ENCODE results near the gene ACY1. TPM values are rescaled to one million over a fixed set of nuclear protein-coding genes. Genes with fewer than 3 reads are reported as not detected.
A peak's percentile ranks its signal among the peaks of the same experiment; 100 is the strongest.

The ACY1 gene
- total RNA-seq, 1 experiment from 2014 or later: 50.3 TPM

DNA sequence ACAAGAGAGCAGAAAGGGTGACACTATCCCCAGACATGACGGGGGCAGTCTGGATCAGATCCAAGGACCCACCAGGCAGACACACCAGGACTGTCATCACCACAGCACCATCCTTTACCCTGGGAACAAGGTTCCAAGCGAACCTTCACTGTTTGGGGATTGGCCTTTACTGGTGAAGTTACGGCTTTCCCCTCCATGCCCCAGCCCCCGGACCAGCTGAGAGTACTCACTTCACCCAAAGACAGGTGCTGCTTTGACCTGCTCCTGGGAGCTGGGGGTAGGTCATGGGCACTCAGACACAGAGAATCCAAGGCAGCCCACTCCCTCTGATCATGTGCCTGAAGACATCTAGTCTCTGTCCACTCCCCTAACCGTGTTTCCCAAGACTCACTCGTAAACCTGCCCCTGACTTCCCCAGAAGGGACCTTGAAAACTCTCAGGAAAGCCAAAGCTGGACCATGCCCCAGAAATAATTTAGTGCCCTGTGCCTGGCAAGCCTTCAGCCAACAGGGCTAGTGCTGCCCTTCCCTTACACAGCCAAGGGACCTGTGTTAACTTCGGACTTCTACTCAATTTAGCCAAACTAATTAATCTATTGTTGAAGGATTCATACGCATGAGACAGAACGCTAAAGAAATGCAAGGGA is 44.4 kb upstream of the ACY1 start:
- Histone ChIP-seq H3K36me3 (ENCODE audit: control insufficient read depth, insufficient read depth, low read length) (no peaks in the 10 kb centered on the region; the same call in 1 of the 2 replicates), H3K27ac (ENCODE audit: low read length) (no peak overlapping the region), H3K9me3 (ENCODE audit: control insufficient read depth, insufficient read depth, low read depth, low read length) (no peaks in the 10 kb centered on the region), H3K4me3 (ENCODE audit: low read depth in 2 of 2, low read length in 2 of 2) (no peak overlapping the region), H3K27me3 (ENCODE audit: control insufficient read depth, insufficient read depth, low read length) (no peaks in the 10 kb centered on the region), H3K4me1 (ENCODE audit: control insufficient read depth, insufficient read depth, low read length) (peaks cover 7% of the 10 kb centered on the region; the same call in 1 of the 2 replicates)
- no TSS peak for BruUV-seq (replicated peaks)
- POLR2A ChIA-PET: no interaction called here
- ATAC-seq: no peak
- CTCF ChIA-PET: no interaction called here
- in situ Hi-C loops (cut with HindIII; ENCODE audit: low pct_unique_long_range_greater_than_20kb, low sequenced_read_pairs): no loop called here
- no peak for DNase-seq (ENCODE audit: low read depth, low spot score)
- TF ChIP-seq POLR2AphosphoS5 (IDR thresholded peaks at IDR 0.05; ENCODE audit: low read depth, low read length) (no peak), CTCF (IDR thresholded peaks at IDR 0.05) (no peak), SIN3A (IDR thresholded peaks at IDR 0.05; ENCODE audit: borderline replicate concordance, insufficient read depth, low read depth, low read length) (no peak), TCF7L2 (IDR thresholded peaks at IDR 0.05; ENCODE audit: low read depth, low read length) (no peak)
- intact Hi-C loops (cut with micrococcal nuclease; ENCODE audit: unreplicated experiment): no loop called here

DNA sequence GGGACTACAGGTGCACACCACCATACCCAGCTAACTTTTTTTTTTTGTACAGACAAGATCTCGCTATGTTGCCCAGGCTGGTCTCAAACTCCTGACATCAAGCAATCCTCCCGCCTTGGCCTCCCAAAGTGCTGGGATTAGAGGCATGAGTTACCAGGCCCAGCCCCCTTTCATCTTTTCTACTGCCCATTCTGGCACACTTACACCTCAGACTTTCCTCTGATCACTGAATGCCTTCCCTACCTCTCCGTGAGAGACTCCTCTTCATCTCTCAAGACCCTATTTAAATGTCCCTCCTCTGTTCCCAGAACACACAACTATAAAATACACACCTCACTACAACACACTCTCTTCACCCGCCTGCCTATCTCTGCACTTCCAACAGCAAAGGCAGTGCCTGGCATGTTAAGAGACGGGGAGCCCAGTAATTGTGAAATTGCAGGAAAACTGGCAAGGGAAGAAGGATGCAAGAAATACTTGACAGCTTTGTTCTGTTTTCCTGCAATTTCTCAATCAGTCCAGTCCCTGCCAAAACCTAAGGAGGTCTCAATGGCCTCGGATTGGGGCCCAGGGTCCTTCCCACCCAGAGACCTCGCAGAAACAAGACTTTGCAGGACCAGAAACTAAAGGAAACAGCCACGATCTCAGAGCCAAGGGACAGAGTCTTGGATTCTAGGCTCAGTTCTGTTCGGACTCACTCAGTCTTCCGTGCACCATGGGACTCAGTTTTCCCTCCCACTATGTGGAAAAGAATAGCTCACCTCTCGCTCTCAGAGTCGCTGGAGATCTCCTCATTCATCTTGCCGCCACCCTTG is 42.5 kb upstream of the ACY1 start:
- no peak for TF ChIP-seq TCF7L2 (IDR thresholded peaks at IDR 0.05; ENCODE audit: low read depth, low read length)
- no peak for TF ChIP-seq POLR2AphosphoS5 (IDR thresholded peaks at IDR 0.05; ENCODE audit: low read depth, low read length)
- no peak for TF ChIP-seq CTCF (IDR thresholded peaks at IDR 0.05)
- no peak for TF ChIP-seq REST (IDR thresholded peaks at IDR 0.05; ENCODE audit: insufficient read depth in 1 of 2, low read depth in 2 of 2, low read length in 1 of 2)
- TF ChIP-seq SIN3A (IDR thresholded peaks at IDR 0.05; ENCODE audit: borderline replicate concordance, insufficient read depth, low read depth, low read length): no peak
- Histone ChIP-seq H3K36me3 (ENCODE audit: control insufficient read depth, insufficient read depth, low read length) (no peaks in the 10 kb centered on the region; the same call in 1 of the 2 replicates), H3K4me3 (ENCODE audit: low read depth in 2 of 2, low read length in 2 of 2) (peak overlapping the region; percentile 93 to 94), H3K4me1 (ENCODE audit: control insufficient read depth, insufficient read depth, low read length) (peaks cover 7% of the 10 kb centered on the region; the same call in 1 of the 2 replicates), H3K27me3 (ENCODE audit: control insufficient read depth, insufficient read depth, low read length) (no peaks in the 10 kb centered on the region), H3K27ac (ENCODE audit: low read length) (peak overlapping the region; percentile 78), H3K9me3 (ENCODE audit: control insufficient read depth, insufficient read depth, low read depth, low read length) (no peaks in the 10 kb centered on the region)
- DNase-seq (ENCODE audit: low read depth, low spot score) (no peak), ATAC-seq (no peak)
- POLR2A ChIA-PET: interaction anchor here (0.6 kb wide), 1 partner anchor 67 kb away, joined by 5 read pairs; no protein-coding TSS in a partner anchor
- CTCF ChIA-PET: interaction anchor here (0.8 to 1.2 kb wide), 2 partner anchors 33 to 42 kb away, joined by 3 to 7 read pairs; partner anchors contain the start of genes ABHD14B and ACY1
- intact Hi-C loops (cut with micrococcal nuclease; ENCODE audit: unreplicated experiment) (no loop called here), in situ Hi-C loops (cut with HindIII; ENCODE audit: low pct_unique_long_range_greater_than_20kb, low sequenced_read_pairs) (no loop called here)
- BruUV-seq (replicated peaks): TSS peak; percentile 85

Data from Panc1 (cell line).